MM.1S (cell line): ENCODE measurements around the gene LHB.

Experiments
- DNase-seq: peaks from one replicate; pipeline ENCODE4 v3.0.0-alpha.2; 2015
- H2AFZ ChIP-seq: fragments of 300-600 bp; sonication (generic); 2 replicates; pipeline ENCODE4 v1.6.0; 2016; ENCODE audit warnings: antibody characterized with exemption, low read length
- H3F3A ChIP-seq: fragments of 300-600 bp; sonication (generic); 2 replicates; pipeline ENCODE4 v1.6.1; 2016; ENCODE audit warnings: mild to moderate bottlenecking, antibody characterized with exemption, low read length, moderate library complexity, mixed read lengths; ENCODE audit not compliant: insufficient read depth
- H3K27ac ChIP-seq: fragments of 300-600 bp; sonication (generic); 2 replicates; pipeline ENCODE4 v1.5.1; 2016; ENCODE audit warnings: mild to moderate bottlenecking, low read length
- H3K27me3 ChIP-seq: fragments of 300-600 bp; sonication (generic); replicated peaks from 2 replicates; pipeline ENCODE4 v1.6.0; 2016; ENCODE audit warnings: low read length; ENCODE audit not compliant: insufficient read depth
- H3K36me3 ChIP-seq: fragments of 300-600 bp; sonication (generic); replicated peaks from 2 replicates; pipeline ENCODE4 v1.6.1; 2016; ENCODE audit warnings: mild to moderate bottlenecking, low read length, mixed read lengths; ENCODE audit not compliant: insufficient read depth
- H3K4me1 ChIP-seq: fragments of 300-600 bp; sonication (generic); 2 replicates; pipeline ENCODE4 v1.6.1; 2016; ENCODE audit warnings: low read length, mixed read lengths
- H3K4me2 ChIP-seq: fragments of 300-600 bp; sonication (generic); 2 replicates; pipeline ENCODE4 v1.6.0; 2016; ENCODE audit warnings: low read depth, low read length
- H3K4me3 ChIP-seq: fragments of 300-600 bp; sonication (generic); 2 replicates; pipeline ENCODE4 v1.5.1; 2016; ENCODE audit warnings: low read length, mixed read lengths
- H3K79me2 ChIP-seq: fragments of 300-600 bp; sonication (generic); 2 replicates; pipeline ENCODE4 v1.6.1; 2016; ENCODE audit warnings: mixed run types, low read length, mixed read lengths
- H3K9ac ChIP-seq: fragments of 300-600 bp; sonication (generic); 2 replicates; pipeline ENCODE4 v1.6.1; 2016; ENCODE audit warnings: low read length, mixed read lengths
- H3K9me2 ChIP-seq: fragments of 300-600 bp; sonication (generic); replicated peaks from 2 replicates; pipeline ENCODE4 v1.6.1; 2016; ENCODE audit warnings: mild to moderate bottlenecking, low read length, mixed read lengths; ENCODE audit not compliant: insufficient read depth
- H3K9me3 ChIP-seq: fragments of 300-600 bp; sonication (generic); replicated peaks from 2 replicates; pipeline ENCODE4 v1.6.1; 2016; ENCODE audit warnings: mild to moderate bottlenecking, low read length, mixed read lengths; ENCODE audit not compliant: insufficient read depth
- H4K20me1 ChIP-seq: fragments of 300-600 bp; sonication (generic); 2 replicates; pipeline ENCODE4 v1.6.1; 2016; ENCODE audit warnings: mild to moderate bottlenecking, low read length, moderate library complexity, mixed read lengths; ENCODE audit not compliant: insufficient read depth
- CTCF ChIP-seq: fragments of 300-600 bp; sonication (generic); IDR thresholded peaks from 2 replicates; pipeline ENCODE4 v1.5.1; 2016; ENCODE audit warnings: antibody characterized with exemption, low read length, mixed read lengths
- EZH2 ChIP-seq: fragments of 300-600 bp; sonication (generic); optimal IDR thresholded peaks from 2 replicates; pipeline ENCODE3; 2017; ENCODE audit warnings: low read depth, mild to moderate bottlenecking, antibody characterized with exemption, low read length, mixed read lengths
- EZH2phosphoT487 ChIP-seq: fragments of 300-600 bp; sonication (generic); IDR thresholded peaks from 2 replicates; pipeline ENCODE4 v1.6.1; 2018; ENCODE audit warnings: antibody characterized with exemption, low read length

LHB gene

DNA sequence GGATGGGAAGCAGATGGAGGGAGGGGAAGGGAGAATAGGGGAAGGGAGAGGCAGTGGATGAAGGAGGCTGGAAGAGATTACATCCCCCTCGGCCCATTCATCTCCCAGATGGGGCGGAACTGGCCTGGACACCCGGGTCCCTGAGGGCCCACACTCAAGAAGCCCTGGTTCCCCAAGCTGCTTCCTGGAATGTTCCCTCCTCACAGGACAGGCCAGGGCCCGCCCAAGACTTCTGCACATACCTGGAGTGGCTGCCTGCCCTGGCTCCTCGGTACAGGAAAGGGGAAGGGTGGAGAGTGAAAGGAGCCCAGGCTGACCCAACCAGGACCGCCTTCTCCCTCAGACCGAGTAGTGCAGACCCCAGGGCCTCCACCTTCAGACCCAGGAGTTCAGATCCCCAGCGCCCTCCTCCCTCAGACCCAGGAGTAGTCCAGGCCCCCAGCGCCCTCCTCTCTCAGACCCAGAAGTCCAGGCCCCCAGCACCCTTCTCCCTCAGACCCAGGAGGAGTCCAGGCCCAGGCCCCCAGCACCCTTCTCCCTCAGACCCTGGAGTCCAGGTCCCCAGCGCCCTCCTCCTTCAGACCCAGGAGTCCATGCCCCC, 47.2 kb upstream of the LHB start:
- H3K9ac ChIP-seq = no peak overlapping the region
- H3K27ac ChIP-seq = no peak overlapping the region
- no peak for DNase-seq
- H3K36me3 ChIP-seq = no peaks in the 10 kb centered on the region
- no peaks in the 10 kb centered on the region for H4K20me1 ChIP-seq
- no peaks in the 10 kb centered on the region for H3F3A ChIP-seq
- TF ChIP-seq CTCF (no peak), EZH2 (no peak), EZH2phosphoT487 (no peak)
- H3K4me1 ChIP-seq = peaks cover 10% of the 10 kb centered on the region
- H3K9me2 ChIP-seq = no peaks in the 10 kb centered on the region
- no peaks in the 10 kb centered on the region for H3K9me3 ChIP-seq
- no peak overlapping the region for H3K4me3 ChIP-seq
- H2AFZ ChIP-seq = no peak overlapping the region
- H3K79me2 ChIP-seq = no peaks in the 10 kb centered on the region
- H3K27me3 ChIP-seq = peaks cover 89% of the 10 kb centered on the region
- no peak overlapping the region; the same call in 1 of the 2 replicates for H3K4me2 ChIP-seq

DNA sequence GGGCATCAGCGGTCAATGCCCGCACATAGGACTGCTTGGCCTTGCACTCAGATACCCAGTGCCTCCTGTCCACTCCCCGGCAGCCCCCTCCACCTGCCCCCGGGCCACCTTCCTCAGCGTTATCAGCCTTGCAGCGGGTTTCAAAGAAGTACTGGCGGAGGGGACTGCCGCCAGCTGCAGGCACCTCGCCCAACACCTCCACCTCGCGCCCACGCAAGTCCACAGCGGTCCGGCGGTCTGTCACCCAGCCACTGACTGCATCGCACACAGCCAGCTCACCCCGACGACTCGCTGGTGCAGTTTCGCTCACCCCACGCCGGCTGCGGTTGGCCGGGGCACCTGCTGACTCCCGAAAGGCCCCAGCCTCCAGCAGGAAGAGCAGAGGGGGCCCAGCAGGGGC, 44.6 kb upstream of the LHB start:
- DNase-seq = no peak
- Histone ChIP-seq H3K9me2 (no peaks in the 10 kb centered on the region), H3K9me3 (no peaks in the 10 kb centered on the region), H3K9ac (no peak overlapping the region), H3K27ac (no peak overlapping the region), H3K36me3 (no peaks in the 10 kb centered on the region), H3K4me2 (peak overlapping the region; percentile 25; the same call in 1 of the 2 replicates), H3K4me3 (no peak overlapping the region), H3F3A (no peaks in the 10 kb centered on the region), H2AFZ (no peak overlapping the region), H3K79me2 (no peaks in the 10 kb centered on the region), H4K20me1 (no peaks in the 10 kb centered on the region), H3K27me3 (peaks cover 89% of the 10 kb centered on the region), H3K4me1 (peaks cover 14% of the 10 kb centered on the region)
- TF ChIP-seq EZH2 (no peak), CTCF (no peak), EZH2phosphoT487 (no peak)

- no peak overlapping the region for H3K4me3 ChIP-seq
- H4K20me1 ChIP-seq = no peaks in the 10 kb centered on the region
- H3K9me3 ChIP-seq = no peaks in the 10 kb centered on the region
- no peaks in the 10 kb centered on the region for H3F3A ChIP-seq
- no peak overlapping the region for H3K27ac ChIP-seq
- H3K4me2 ChIP-seq = peak overlapping the region; percentile 25; the same call in 1 of the 2 replicates
- no peak for DNase-seq
- TF ChIP-seq EZH2 (no peak), CTCF (no peak), EZH2phosphoT487 (no peak)
- no peaks in the 10 kb centered on the region for H3K79me2 ChIP-seq
- no peak overlapping the region for H2AFZ ChIP-seq
- H3K9ac ChIP-seq = no peak overlapping the region
- H3K9me2 ChIP-seq = no peaks in the 10 kb centered on the region
- H3K4me1 ChIP-seq = peaks cover 14% of the 10 kb centered on the region
- no peaks in the 10 kb centered on the region for H3K36me3 ChIP-seq
- peaks cover 89% of the 10 kb centered on the region for H3K27me3 ChIP-seq
These were observed 44.1 kb upstream of the LHB start for GRCh38 chr19:49061000-49061399.
